HepG2 (cell line): ENCODE measurements around the gene NOC2L. TPM values are rescaled to one million over a fixed set of nuclear protein-coding genes. Genes with fewer than 3 reads are reported as not detected.

Experiments
- HOMEZ ChIP-seq: IDR thresholded peaks from 2 replicates; pipeline ENCODE4 v1.6.1; 2016; ENCODE audit warnings: low read depth
- HOXA3 ChIP-seq: sonication (generic); formaldehyde crosslinking; IDR thresholded peaks from 2 replicates; pipeline ENCODE4 v1.5.0; 2020; ENCODE audit warnings: missing genetic modification reagents
- KMT2B ChIP-seq: IDR thresholded peaks from 2 replicates; pipeline ENCODE4 v1.6.1; 2016; ENCODE audit warnings: missing genetic modification reagents, missing compliant biosample characterization
- NFE2L2 ChIP-seq: fragments of 150-350 bp; IDR thresholded peaks from 2 replicates; pipeline ENCODE4 v1.6.1; 2014; ENCODE audit warnings: low read length
- POLR2A ChIP-seq, 2 experiments: IDR thresholded peaks; 2 replicates each; pipeline ENCODE4 v1.6.1; 2011; ENCODE audit warnings: low read depth in 2 of 2, low read length in 2 of 2, mild to moderate bottlenecking in 1 of 2, moderate library complexity in 1 of 2; ENCODE audit not compliant: insufficient read depth in 1 of 2
- RFX5 ChIP-seq: IDR thresholded peaks from 2 replicates; pipeline ENCODE4 v1.6.1; 2011; ENCODE audit warnings: low read depth, low read length, improper control_type of control experiment
- ZBTB25 ChIP-seq: IDR thresholded peaks from 2 replicates; pipeline ENCODE4 v1.6.1; 2018; ENCODE audit warnings: missing genetic modification reagents
- ZBTB7B ChIP-seq: sonication (generic); formaldehyde crosslinking; IDR thresholded peaks from 2 replicates; pipeline ENCODE4 v1.4.0; 2020; ENCODE audit warnings: missing genetic modification reagents
- ZNF350 ChIP-seq: sonication (generic); formaldehyde crosslinking; IDR thresholded peaks from 2 replicates; pipeline ENCODE4 v1.4.0; 2020; ENCODE audit warnings: mild to moderate bottlenecking, low read depth, missing genetic modification reagents, borderline replicate concordance
- ZNF354B ChIP-seq: sonication (generic); formaldehyde crosslinking; IDR thresholded peaks from 2 replicates; pipeline ENCODE4 v1.8.0; 2022; ENCODE audit warnings: mild to moderate bottlenecking, missing genetic modification reagents
- ZNF383 ChIP-seq: sonication (generic); formaldehyde crosslinking; IDR thresholded peaks from 2 replicates; pipeline ENCODE4 v1.4.0; 2020; ENCODE audit warnings: missing genetic modification reagents, mild to moderate bottlenecking, borderline replicate concordance
- ZNF580 ChIP-seq: IDR thresholded peaks from 2 replicates; pipeline ENCODE4 v1.6.1; 2016; ENCODE audit warnings: low read depth, borderline replicate concordance
- polyA plus RNA-seq, 8 experiments: library from polyadenylated mRNA; depleted of rRNA in 3 of 8; stranded (reverse) in 7 of 8; unstranded in 1 of 8; fragments of >200 nt; fragmentation: Illumina TruSeq in 4 of 8; extraction: Trizol in 4 of 8; gene quantifications; 2 replicates each; pipeline versions ENCODE4 v1.2.1 to v1.2.3, GENCODE V29; 2011 to 2016; ENCODE audit warnings: low read depth in 4 of 8, missing spikeins in 1 of 8, mixed read lengths in 1 of 8; ENCODE audit not compliant: insufficient read depth in 1 of 8
- total RNA-seq, 5 experiments: library from RNA; depleted of rRNA; stranded (reverse); fragments of >200 nt; fragmentation: Illumina TruSeq; extraction: Trizol; gene quantifications; 2 replicates each; pipeline ENCODE4 v1.2.3, GENCODE V29; 2016; ENCODE audit warnings: low read depth in 1 of 5
- TF ChIP-seq, protein P1 (sequence below): sonication (generic); formaldehyde crosslinking; IDR thresholded peaks from 2 replicates; pipeline ENCODE4 v1.8.1; 2023; ENCODE audit warnings: mild to moderate bottlenecking, moderate library complexity, missing genetic modification reagents
- TF ChIP-seq, protein P2 (sequence below): sonication (generic); formaldehyde crosslinking; IDR thresholded peaks from 2 replicates; pipeline ENCODE4 v1.8.0; 2022; ENCODE audit warnings: missing genetic modification reagents, mild to moderate bottlenecking, moderate library complexity, borderline replicate concordance
- TF ChIP-seq, protein P3 (sequence below): sonication (generic); formaldehyde crosslinking; IDR thresholded peaks from 2 replicates; pipeline ENCODE4 v1.5.0; 2020; ENCODE audit warnings: mild to moderate bottlenecking, missing genetic modification reagents, borderline replicate concordance

NOC2L gene
- total and polyA plus RNA-seq, 2 of the 13 experiments (the other 11 are each of a cell fraction or from before 2014, with no cell fraction given): 32.0 to 103 TPM

GRCh38 chr1:1004780-1005697, 46.0 kb upstream of the NOC2L start (continued):
- TF ChIP-seq HOXA3 (CRISPR knock-in tag) (peak; percentile 66), ZBTB7B (CRISPR knock-in tag) (peak; percentile 78), ZNF580 (CRISPR knock-in tag) (0 out of 2 replicates have a peak, but pooled peaks have one; percentile 21), ZNF383 (CRISPR knock-in tag) (0 out of 2 replicates have a peak, but pooled peaks have one; percentile 6), ZNF354B (no peak), KMT2B (CRISPR knock-in tag) (no peak), ZBTB25 (no peak), RFX5 (no peak), HOMEZ (CRISPR knock-in tag) (no peak; the same call in 1 of the 2 replicates), ZNF350 (CRISPR knock-in tag) (peak; percentile 18; the same call in 1 of the 2 replicates), NFE2L2 (no peak), POLR2A (IDR thresholded peaks at IDR 0.05; ENCODE audit: insufficient read depth in 1 of 2, low read depth in 2 of 2, low read length in 2 of 2) (0 out of 4 replicates have a peak, but pooled peaks of 1 of the 2 experiments have one; percentile 31)
- TF ChIP-seq, protein P1, sequence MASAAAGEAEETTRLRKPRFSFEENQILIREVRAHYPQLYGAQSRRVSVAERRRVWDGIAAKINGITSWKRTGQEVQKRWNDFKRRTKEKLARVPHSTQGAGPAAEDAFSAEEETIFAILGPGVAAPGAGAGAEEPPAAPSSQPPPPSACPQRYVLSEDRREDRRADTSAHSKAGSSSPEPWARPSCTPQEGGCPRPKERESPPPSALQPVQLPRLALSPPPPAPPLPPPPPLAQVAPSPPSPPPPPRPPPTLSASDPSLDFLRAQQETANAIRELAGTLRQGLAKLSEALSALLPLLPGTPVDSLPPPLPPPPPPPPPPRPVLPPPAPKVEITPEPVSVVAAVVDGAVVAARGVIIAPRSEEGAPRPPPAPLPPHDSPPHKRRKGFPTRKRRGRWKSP: 0 out of 2 replicates have a peak, but pooled peaks have one; percentile 46
- TF ChIP-seq, protein P2, sequence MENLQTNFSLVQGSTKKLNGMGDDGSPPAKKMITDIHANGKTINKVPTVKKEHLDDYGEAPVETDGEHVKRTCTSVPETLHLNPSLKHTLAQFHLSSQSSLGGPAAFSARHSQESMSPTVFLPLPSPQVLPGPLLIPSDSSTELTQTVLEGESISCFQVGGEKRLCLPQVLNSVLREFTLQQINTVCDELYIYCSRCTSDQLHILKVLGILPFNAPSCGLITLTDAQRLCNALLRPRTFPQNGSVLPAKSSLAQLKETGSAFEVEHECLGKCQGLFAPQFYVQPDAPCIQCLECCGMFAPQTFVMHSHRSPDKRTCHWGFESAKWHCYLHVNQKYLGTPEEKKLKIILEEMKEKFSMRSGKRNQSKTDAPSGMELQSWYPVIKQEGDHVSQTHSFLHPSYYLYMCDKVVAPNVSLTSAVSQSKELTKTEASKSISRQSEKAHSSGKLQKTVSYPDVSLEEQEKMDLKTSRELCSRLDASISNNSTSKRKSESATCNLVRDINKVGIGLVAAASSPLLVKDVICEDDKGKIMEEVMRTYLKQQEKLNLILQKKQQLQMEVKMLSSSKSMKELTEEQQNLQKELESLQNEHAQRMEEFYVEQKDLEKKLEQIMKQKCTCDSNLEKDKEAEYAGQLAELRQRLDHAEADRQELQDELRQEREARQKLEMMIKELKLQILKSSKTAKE (CRISPR knock-in tag): peak; percentile 66; the same call in 1 of the 2 replicates
- TF ChIP-seq, protein P3, sequence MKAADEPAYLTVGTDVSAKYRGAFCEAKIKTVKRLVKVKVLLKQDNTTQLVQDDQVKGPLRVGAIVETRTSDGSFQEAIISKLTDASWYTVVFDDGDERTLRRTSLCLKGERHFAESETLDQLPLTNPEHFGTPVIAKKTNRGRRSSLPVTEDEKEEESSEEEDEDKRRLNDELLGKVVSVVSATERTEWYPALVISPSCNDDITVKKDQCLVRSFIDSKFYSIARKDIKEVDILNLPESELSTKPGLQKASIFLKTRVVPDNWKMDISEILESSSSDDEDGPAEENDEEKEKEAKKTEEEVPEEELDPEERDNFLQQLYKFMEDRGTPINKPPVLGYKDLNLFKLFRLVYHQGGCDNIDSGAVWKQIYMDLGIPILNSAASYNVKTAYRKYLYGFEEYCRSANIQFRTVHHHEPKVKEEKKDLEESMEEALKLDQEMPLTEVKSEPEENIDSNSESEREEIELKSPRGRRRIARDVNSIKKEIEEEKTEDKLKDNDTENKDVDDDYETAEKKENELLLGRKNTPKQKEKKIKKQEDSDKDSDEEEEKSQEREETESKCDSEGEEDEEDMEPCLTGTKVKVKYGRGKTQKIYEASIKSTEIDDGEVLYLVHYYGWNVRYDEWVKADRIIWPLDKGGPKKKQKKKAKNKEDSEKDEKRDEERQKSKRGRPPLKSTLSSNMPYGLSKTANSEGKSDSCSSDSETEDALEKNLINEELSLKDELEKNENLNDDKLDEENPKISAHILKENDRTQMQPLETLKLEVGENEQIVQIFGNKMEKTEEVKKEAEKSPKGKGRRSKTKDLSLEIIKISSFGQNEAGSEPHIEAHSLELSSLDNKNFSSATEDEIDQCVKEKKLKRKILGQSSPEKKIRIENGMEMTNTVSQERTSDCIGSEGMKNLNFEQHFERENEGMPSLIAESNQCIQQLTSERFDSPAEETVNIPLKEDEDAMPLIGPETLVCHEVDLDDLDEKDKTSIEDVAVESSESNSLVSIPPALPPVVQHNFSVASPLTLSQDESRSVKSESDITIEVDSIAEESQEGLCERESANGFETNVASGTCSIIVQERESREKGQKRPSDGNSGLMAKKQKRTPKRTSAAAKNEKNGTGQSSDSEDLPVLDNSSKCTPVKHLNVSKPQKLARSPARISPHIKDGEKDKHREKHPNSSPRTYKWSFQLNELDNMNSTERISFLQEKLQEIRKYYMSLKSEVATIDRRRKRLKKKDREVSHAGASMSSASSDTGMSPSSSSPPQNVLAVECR (CRISPR knock-in tag): peak; percentile 65; the same call in 1 of the 2 replicates
